ENCODE measurements around the gene COX19. TPM values are rescaled to one million over a fixed set of nuclear protein-coding genes. Genes with fewer than 3 reads are reported as not detected.

The COX19 gene
- total and polyA plus RNA-seq, 2 of the 13 experiments (the other 11 are each of a cell fraction or from before 2014, with no cell fraction given): 11.5 to 21.7 TPM

DNA sequence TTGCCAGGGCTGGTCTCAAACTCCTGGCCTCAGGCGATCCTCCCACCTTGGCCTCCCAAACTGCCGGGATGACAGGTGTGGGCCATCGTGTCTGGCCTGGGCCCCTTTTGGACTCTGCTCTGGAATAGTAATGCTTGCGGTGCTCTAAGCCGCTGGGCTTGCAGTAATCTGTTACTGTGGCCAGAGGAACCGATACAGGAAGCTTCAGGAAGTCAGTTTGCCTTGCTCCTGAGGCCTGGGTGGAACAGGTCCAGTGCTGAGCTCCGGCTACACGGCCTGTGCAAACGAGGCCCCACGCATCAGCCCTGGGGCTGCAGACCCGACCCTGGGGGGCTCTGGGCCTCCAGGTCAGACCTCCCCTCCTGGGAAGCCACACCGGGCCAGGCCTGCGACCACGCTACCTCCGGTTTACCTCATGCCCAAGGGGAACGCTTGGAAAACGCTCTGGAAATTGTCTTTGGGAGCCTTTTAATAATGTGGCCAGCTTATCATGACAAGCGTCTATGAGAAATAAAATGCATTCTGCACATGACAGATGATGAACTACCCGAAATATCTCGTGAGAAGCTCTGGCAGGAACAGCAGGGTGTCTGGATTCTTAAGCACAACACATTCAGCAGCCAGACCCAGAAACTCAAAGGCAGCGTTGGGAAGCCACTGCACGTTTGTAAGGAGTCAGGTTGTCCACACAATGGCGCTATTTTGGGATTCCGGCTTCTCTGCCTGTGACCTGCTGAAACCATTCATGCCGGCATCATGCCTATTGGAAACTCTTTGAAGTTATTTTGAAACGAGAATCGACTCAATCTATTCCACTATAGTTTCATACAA, 10.7 kb downstream of the COX19 start (continued):
- TF ChIP-seq, protein P1, sequence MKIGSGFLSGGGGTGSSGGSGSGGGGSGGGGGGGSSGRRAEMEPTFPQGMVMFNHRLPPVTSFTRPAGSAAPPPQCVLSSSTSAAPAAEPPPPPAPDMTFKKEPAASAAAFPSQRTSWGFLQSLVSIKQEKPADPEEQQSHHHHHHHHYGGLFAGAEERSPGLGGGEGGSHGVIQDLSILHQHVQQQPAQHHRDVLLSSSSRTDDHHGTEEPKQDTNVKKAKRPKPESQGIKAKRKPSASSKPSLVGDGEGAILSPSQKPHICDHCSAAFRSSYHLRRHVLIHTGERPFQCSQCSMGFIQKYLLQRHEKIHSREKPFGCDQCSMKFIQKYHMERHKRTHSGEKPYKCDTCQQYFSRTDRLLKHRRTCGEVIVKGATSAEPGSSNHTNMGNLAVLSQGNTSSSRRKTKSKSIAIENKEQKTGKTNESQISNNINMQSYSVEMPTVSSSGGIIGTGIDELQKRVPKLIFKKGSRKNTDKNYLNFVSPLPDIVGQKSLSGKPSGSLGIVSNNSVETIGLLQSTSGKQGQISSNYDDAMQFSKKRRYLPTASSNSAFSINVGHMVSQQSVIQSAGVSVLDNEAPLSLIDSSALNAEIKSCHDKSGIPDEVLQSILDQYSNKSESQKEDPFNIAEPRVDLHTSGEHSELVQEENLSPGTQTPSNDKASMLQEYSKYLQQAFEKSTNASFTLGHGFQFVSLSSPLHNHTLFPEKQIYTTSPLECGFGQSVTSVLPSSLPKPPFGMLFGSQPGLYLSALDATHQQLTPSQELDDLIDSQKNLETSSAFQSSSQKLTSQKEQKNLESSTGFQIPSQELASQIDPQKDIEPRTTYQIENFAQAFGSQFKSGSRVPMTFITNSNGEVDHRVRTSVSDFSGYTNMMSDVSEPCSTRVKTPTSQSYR (CRISPR knock-in tag; IDR thresholded peaks at IDR 0.05; ENCODE audit: borderline replicate concordance): no peak
- no peak for TF ChIP-seq USF2 (IDR thresholded peaks at IDR 0.05; ENCODE audit: low read depth, low read length)
- no peak for TF ChIP-seq USF2 (CRISPR knock-in tag; IDR thresholded peaks at IDR 0.05; ENCODE audit: borderline replicate concordance)
- peak; percentile 12; the same call in 1 of the 2 replicates for TF ChIP-seq SAP130 (CRISPR knock-in tag; IDR thresholded peaks at IDR 0.05; ENCODE audit: low read depth)
- TF ChIP-seq POGZ (CRISPR knock-in tag; IDR thresholded peaks at IDR 0.05): no peak
- no peak for TF ChIP-seq SMAD9 (CRISPR knock-in tag; IDR thresholded peaks at IDR 0.05)
- no peak for TF ChIP-seq KLF13 (CRISPR knock-in tag; IDR thresholded peaks at IDR 0.05)
- TF ChIP-seq ZBTB1 (CRISPR knock-in tag; IDR thresholded peaks at IDR 0.05; ENCODE audit: borderline replicate concordance): no peak
- TF ChIP-seq YEATS2 (CRISPR knock-in tag; IDR thresholded peaks at IDR 0.05; ENCODE audit: borderline replicate concordance): no peak
- no peak for TF ChIP-seq CBX5 (CRISPR knock-in tag; IDR thresholded peaks at IDR 0.05; ENCODE audit: borderline replicate concordance)
- TF ChIP-seq, protein P2, sequence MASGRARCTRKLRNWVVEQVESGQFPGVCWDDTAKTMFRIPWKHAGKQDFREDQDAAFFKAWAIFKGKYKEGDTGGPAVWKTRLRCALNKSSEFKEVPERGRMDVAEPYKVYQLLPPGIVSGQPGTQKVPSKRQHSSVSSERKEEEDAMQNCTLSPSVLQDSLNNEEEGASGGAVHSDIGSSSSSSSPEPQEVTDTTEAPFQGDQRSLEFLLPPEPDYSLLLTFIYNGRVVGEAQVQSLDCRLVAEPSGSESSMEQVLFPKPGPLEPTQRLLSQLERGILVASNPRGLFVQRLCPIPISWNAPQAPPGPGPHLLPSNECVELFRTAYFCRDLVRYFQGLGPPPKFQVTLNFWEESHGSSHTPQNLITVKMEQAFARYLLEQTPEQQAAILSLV (CRISPR knock-in tag; IDR thresholded peaks at IDR 0.05; ENCODE audit: borderline replicate concordance): 0 out of 2 replicates have a peak, but pooled peaks have one; percentile 35
- TF ChIP-seq HHEX (CRISPR knock-in tag; IDR thresholded peaks at IDR 0.05): no peak
- peak; percentile 5 to 41; a peak in 2 of 4 replicates for TF ChIP-seq HMGXB4 (CRISPR knock-in tag; IDR thresholded peaks at IDR 0.05; ENCODE audit: borderline replicate concordance in 1 of 2, low read depth in 1 of 2)
- TF ChIP-seq KLF6 (CRISPR knock-in tag; IDR thresholded peaks at IDR 0.05): no peak
- peak in 1 of 2 experiments; percentile 64; a peak in 2 of 4 replicates for TF ChIP-seq POLR2A (IDR thresholded peaks at IDR 0.05; ENCODE audit: insufficient read depth in 1 of 2, low read depth in 2 of 2, low read length in 2 of 2)
- TF ChIP-seq EP300 (IDR thresholded peaks at IDR 0.05; ENCODE audit: low read depth in 2 of 2, low read length in 2 of 2): no peak
- TF ChIP-seq EP300 (CRISPR knock-in tag; IDR thresholded peaks at IDR 0.05; ENCODE audit: borderline replicate concordance): no peak
- TF ChIP-seq, protein P3, sequence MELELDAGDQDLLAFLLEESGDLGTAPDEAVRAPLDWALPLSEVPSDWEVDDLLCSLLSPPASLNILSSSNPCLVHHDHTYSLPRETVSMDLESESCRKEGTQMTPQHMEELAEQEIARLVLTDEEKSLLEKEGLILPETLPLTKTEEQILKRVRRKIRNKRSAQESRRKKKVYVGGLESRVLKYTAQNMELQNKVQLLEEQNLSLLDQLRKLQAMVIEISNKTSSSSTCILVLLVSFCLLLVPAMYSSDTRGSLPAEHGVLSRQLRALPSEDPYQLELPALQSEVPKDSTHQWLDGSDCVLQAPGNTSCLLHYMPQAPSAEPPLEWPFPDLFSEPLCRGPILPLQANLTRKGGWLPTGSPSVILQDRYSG (CRISPR knock-in tag; IDR thresholded peaks at IDR 0.05): no peak
- TF ChIP-seq PRPF4 (IDR thresholded peaks at IDR 0.05; ENCODE audit: low read depth, low read length, poor library complexity, severe bottlenecking): no peak
- TF ChIP-seq PHF21A (CRISPR knock-in tag; IDR thresholded peaks at IDR 0.05): peak; percentile 58
- TF ChIP-seq TBL1XR1 (IDR thresholded peaks at IDR 0.05; ENCODE audit: borderline replicate concordance, low read length, partially characterized antibody): no peak
